ELR (cell line): ENCODE results near the gene PARP4.
"Not testable (repeated sequence)": the region's sequence is repeated elsewhere in the genome, so short reads cannot be mapped to it uniquely, and the experiment has no call there.

Experiments
- DNase-seq: peaks from one replicate; pipeline ENCODE4 v3.0.0-alpha.2; 2015; ENCODE audit warnings: low read depth

Gene PARP4

GRCh38 chr13:24450530-24450929 lies 62.0 kb downstream of the PARP4 start:
- no peak for DNase-seq

- DNase-seq = not testable (repeated sequence)
Observed at GRCh38 chr13:24444851-24445250, 67.7 kb downstream of the PARP4 start.

GRCh38 chr13:24443366-24443765 lies 69.2 kb downstream of the PARP4 start:
- DNase-seq = no peak

GRCh38 chr13:24426045-24426444 lies 86.5 kb downstream of the PARP4 start:
- not testable (repeated sequence) for DNase-seq

GRCh38 chr13:24419668-24420067 lies 92.9 kb downstream of the PARP4 start:
- DNase-seq = peak; percentile 2

GRCh38 chr13:24407844-24408243 lies 104.7 kb downstream of the PARP4 start:
- peak; percentile 12 for DNase-seq

- DNase-seq = no peak
Observed at GRCh38 chr13:24406524-24406923, 106.1 kb downstream of the PARP4 start.

- no peak for DNase-seq
Observed at GRCh38 chr13:24396821-24397220, 115.8 kb downstream of the PARP4 start.

GRCh38 chr13:24392972-24393371 lies 119.6 kb downstream of the PARP4 start:
- DNase-seq = no peak

- not testable (repeated sequence) for DNase-seq
Observed at GRCh38 chr13:24391771-24392683, 120.6 kb downstream of the PARP4 start.

GRCh38 chr13:24390795-24391194 lies 121.8 kb downstream of the PARP4 start:
- not testable (repeated sequence) for DNase-seq

GRCh38 chr13:24389506-24389905 lies 123.1 kb downstream of the PARP4 start:
- no peak for DNase-seq

- DNase-seq = peak; percentile 1
Observed at GRCh38 chr13:24388743-24389142, 123.8 kb downstream of the PARP4 start.

- no peak for DNase-seq
Observed at GRCh38 chr13:24386816-24387708, 125.5 kb downstream of the PARP4 start.

- no peak for DNase-seq
Observed at GRCh38 chr13:24385902-24386301, 126.7 kb downstream of the PARP4 start.

- not testable (repeated sequence) for DNase-seq
Observed at GRCh38 chr13:24384946-24385345, 127.6 kb downstream of the PARP4 start.

GRCh38 chr13:24384091-24384490 lies 128.5 kb downstream of the PARP4 start:
- not testable (repeated sequence) for DNase-seq

- peak; percentile 17 for DNase-seq
Observed at GRCh38 chr13:24381541-24382265, 130.9 kb downstream of the PARP4 start.

- DNase-seq = not testable (repeated sequence)
Observed at GRCh38 chr13:24380881-24381280, 131.7 kb downstream of the PARP4 start.

- DNase-seq = not testable (repeated sequence)
Observed at GRCh38 chr13:24380227-24380626, 132.4 kb downstream of the PARP4 start.

- not testable (repeated sequence) for DNase-seq
Observed at GRCh38 chr13:24371273-24371672, 141.3 kb downstream of the PARP4 start.
